HUES64 (cell line): ENCODE results near the gene ADAMTSL3. TPM values are rescaled to one million over a fixed set of nuclear protein-coding genes. Genes with fewer than 3 reads are reported as not detected.

Source experiments
- H3K27ac ChIP-seq: 2 replicates; pipeline ENCODE4 v1.7.0; 2013; ENCODE audit warnings: low read depth, low read length, inconsistent platforms
- H3K27me3 ChIP-seq: 2 replicates; pipeline ENCODE4 v1.6.1; 2013; ENCODE audit warnings: mild to moderate bottlenecking, low read length; ENCODE audit not compliant: insufficient read depth
- H3K36me3 ChIP-seq: 2 replicates; pipeline ENCODE4 v1.6.1; 2013; ENCODE audit warnings: mild to moderate bottlenecking, low read length; ENCODE audit not compliant: insufficient read depth
- H3K4me1 ChIP-seq: 2 replicates; pipeline ENCODE4 v1.6.1; 2013; ENCODE audit warnings: mild to moderate bottlenecking, low read length, moderate library complexity; ENCODE audit not compliant: insufficient read depth
- H3K4me3 ChIP-seq: 2 replicates; pipeline ENCODE4 v1.5.1; 2013; ENCODE audit warnings: mild to moderate bottlenecking, low read length, moderate library complexity
- H3K9ac ChIP-seq: 2 replicates; pipeline ENCODE4 v1.6.1; 2013; ENCODE audit warnings: mild to moderate bottlenecking, low read depth, low read length
- H3K9me3 ChIP-seq: 2 replicates; pipeline ENCODE4 v1.6.1; 2013; ENCODE audit warnings: low read depth, low read length; ENCODE audit not compliant: insufficient read depth
- WGBS: fragments of 150-250, 120-280 bp; methylation state at CpG from one replicate; pipeline ENCODE4 v1.1.7; 2013; ENCODE audit warnings: missing lambda C conversion rate; 5-methylcytosine and 5-hydroxymethylcytosine counted together
- polyA plus RNA-seq, 2 experiments: library from polyadenylated mRNA; stranded (reverse); fragments of 50-300 nt; gene quantifications; one replicate each; pipeline ENCODE4 v1.2.3, GENCODE V29; 2013

ADAMTSL3 gene, protein sequence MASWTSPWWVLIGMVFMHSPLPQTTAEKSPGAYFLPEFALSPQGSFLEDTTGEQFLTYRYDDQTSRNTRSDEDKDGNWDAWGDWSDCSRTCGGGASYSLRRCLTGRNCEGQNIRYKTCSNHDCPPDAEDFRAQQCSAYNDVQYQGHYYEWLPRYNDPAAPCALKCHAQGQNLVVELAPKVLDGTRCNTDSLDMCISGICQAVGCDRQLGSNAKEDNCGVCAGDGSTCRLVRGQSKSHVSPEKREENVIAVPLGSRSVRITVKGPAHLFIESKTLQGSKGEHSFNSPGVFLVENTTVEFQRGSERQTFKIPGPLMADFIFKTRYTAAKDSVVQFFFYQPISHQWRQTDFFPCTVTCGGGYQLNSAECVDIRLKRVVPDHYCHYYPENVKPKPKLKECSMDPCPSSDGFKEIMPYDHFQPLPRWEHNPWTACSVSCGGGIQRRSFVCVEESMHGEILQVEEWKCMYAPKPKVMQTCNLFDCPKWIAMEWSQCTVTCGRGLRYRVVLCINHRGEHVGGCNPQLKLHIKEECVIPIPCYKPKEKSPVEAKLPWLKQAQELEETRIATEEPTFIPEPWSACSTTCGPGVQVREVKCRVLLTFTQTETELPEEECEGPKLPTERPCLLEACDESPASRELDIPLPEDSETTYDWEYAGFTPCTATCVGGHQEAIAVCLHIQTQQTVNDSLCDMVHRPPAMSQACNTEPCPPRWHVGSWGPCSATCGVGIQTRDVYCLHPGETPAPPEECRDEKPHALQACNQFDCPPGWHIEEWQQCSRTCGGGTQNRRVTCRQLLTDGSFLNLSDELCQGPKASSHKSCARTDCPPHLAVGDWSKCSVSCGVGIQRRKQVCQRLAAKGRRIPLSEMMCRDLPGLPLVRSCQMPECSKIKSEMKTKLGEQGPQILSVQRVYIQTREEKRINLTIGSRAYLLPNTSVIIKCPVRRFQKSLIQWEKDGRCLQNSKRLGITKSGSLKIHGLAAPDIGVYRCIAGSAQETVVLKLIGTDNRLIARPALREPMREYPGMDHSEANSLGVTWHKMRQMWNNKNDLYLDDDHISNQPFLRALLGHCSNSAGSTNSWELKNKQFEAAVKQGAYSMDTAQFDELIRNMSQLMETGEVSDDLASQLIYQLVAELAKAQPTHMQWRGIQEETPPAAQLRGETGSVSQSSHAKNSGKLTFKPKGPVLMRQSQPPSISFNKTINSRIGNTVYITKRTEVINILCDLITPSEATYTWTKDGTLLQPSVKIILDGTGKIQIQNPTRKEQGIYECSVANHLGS (N-terminal part only)
- polyA plus RNA-seq (2013, experiment 1 of 2) = 0.10 TPM
- polyA plus RNA-seq (2013, experiment 2 of 2) = 0.25 TPM

DNA sequence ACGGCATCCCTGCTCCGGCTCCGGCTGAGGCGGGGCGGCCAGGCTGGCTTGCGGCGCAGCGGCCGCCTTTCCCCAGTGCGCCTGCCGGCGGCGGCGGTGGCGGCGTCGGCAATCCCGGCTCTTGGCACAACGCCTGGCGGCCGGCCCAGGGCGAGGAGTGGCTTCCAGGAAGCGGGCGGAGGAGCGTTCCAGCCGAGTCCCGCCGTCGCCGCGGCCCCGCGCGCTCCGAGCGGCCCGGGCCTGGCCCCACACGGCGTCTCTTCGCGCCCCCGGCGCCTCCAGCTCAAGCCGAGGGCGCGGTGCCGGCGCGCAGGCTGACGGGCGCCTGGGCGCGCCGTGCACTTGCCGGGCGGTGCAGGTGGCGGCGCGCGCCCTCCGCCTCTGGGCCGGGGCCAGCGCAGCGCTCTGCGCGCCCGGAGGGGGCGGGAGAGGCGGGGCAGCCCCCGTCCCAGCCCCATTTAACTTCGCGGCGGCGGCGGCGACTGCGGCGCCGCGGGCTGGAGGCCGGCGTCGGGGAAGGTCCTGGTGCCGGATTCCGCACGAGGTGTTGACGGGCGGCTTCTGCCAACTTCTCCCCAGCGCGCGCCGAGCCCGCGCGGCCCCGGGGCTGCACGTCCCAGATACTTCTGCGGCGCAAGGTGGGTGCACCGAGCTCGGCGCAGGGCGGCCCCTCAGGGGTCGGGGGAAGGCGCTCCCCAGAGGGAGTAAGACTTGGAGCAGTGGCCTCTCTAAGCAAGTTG is at the start of gene ADAMTSL3:
ADAMTSL3 (plus strand) TSS at position 485 of the 740 bp plus-strand sequence. CDS start 1,639 bp downstream, outside the sequence.
- no peaks in the 10 kb centered on the region for H3K36me3 ChIP-seq
- no peak within 1 kb of the TSS for H3K27ac ChIP-seq
- H3K4me3 ChIP-seq = peak within 1 kb of the TSS; percentile 58
- H3K9me3 ChIP-seq = no peaks in the 10 kb centered on the region
- WGBS = under 1% methylated on average over 105 of the region's 105 CpGs
- H3K27me3 ChIP-seq = peaks cover 51% of the 10 kb centered on the region
- H3K9ac ChIP-seq = peak within 1 kb of the TSS; percentile 61; the same call in 1 of the 2 replicates
- H3K4me1 ChIP-seq = no peaks in the 10 kb centered on the region

DNA sequence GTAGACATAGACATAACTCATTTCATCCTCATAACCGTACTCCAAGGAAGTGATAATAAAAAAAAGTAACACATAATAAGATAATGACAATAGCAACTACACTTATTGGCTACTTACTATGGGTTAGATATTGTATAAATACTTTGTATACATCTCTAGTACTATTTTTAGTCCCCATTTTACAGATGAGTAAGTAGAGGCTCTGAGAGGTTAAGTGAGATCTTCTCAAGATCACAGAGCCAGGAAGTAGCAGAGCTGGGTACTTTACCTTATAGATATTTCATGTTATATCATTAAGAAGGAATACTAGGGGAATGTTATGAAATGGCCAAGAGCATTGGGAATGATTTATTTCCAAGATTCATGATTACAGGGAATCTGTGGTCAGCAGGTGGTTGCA is 49.4 kb upstream of the ADAMTSL3 start:
- no peaks in the 10 kb centered on the region for H3K27me3 ChIP-seq
- no peaks in the 10 kb centered on the region for H3K4me1 ChIP-seq
- no CpG with 5 or more reads among the region's 1 CpG for WGBS
- H3K36me3 ChIP-seq = no peaks in the 10 kb centered on the region
- H3K27ac ChIP-seq = no peak overlapping the region
- no peak overlapping the region for H3K4me3 ChIP-seq
- no peaks in the 10 kb centered on the region for H3K9me3 ChIP-seq
- no peak overlapping the region for H3K9ac ChIP-seq

DNA sequence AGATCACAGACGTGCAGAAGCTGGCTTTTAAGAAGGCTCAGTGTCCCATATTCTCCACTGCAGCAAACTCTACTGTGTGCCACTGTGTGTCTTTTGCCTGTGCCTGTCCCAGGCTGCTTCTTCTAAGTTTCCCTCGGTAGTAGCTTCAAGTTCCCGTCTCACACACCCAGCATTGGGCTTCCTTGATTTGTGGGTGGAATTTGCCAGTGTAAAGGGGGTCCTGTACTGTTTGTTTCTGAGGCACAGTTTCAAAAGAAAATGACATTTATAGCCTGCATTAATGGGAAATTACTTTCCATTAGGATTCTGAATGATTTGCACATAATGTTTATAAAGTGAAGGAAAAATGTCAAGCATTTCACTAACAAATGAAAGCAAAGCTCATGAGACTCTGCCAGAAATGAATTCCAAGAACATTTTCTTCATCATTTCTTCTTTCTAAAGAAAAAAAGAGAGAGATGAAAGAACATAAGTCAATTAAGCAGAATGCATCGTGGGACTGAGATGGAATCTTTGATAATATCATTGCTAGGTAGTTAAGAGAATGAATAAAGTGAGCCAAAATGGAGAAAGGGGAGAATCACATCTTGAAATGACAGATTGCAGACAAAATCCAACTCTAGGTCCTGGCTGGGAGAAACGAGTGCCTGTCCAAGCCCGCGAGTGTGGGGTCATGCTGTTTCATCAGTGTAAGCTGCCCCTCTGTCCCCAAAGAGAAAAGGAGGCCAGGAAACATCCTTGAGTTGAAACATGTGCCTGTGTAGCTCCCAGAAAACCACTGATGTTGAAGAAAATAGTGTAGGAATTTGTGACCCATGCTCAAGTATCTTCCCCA is 48.6 kb upstream of the ADAMTSL3 start:
- WGBS = 93% methylated on average over 7 of the region's 7 CpGs
- Histone ChIP-seq H3K4me3 (no peak overlapping the region), H3K36me3 (no peaks in the 10 kb centered on the region), H3K9ac (no peak overlapping the region), H3K27me3 (no peaks in the 10 kb centered on the region), H3K27ac (no peak overlapping the region), H3K9me3 (no peaks in the 10 kb centered on the region), H3K4me1 (no peaks in the 10 kb centered on the region)

DNA sequence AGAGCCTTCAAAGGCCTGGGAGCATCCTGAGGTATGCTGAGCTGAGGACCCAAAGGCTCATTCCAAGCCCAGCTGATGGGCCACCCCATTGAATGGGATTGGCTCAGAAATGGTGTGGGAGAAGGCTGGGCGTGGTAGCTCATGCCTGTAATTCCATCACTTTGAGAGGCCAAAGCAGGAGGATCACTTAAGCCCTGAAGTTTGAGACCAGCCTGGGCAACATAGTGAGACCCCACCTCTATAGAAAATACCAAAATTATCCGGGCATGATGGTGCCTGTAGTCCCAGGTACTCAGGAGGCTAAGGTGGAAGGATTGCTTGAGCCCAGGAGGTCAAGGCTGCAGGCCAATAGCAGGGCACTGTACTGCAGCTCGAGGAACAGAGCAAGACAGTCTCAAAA is 43.8 kb upstream of the ADAMTSL3 start:
- Histone ChIP-seq H3K9me3 (no peaks in the 10 kb centered on the region), H3K36me3 (no peaks in the 10 kb centered on the region), H3K4me3 (no peak overlapping the region), H3K27ac (no peak overlapping the region), H3K4me1 (no peaks in the 10 kb centered on the region), H3K9ac (no peak overlapping the region), H3K27me3 (no peaks in the 10 kb centered on the region)
- 91% methylated on average over 3 of the region's 3 CpGs for WGBS

DNA sequence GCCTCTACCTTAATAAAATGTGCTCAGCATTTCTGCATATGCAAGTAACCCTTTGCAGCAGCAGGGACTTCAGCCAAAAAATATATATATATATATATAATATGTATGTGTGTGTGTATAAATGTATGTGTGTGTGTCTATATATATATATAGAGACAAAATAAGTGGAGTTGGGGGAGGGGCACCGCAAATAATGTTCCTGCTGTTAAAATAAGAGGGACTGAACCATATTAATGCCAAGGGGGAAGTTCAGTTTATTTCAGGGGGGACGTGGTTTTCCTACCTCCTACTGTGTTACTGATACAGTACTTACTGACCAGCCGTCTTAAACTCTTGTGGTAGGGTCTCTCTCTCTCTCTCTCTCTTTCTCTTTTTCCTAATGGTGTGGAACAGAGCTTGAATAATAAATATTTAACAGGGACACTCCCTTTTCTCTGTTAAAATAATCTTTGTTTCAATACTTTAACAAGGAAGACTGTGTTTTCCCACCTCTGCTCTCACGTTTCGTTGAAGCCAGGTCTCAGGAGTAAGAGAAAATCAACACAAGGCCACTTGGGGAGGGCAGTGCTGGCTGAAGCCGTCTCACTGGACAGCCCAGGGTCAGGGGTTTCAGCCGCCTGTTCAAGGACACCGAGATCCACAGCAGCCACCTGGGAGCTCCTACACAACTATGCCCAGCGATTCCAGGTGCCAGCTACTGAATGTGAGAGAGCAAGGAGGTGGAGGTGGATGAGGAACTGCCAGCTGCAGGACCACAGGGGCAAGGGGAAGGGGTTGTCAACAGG is 42.8 kb upstream of the ADAMTSL3 start:
- no peaks in the 10 kb centered on the region for H3K27me3 ChIP-seq
- H3K9ac ChIP-seq = no peak overlapping the region
- no peak overlapping the region for H3K4me3 ChIP-seq
- no peak overlapping the region for H3K27ac ChIP-seq
- no peaks in the 10 kb centered on the region for H3K36me3 ChIP-seq
- 90% methylated on average over 8 of the region's 9 CpGs for WGBS
- H3K4me1 ChIP-seq = no peaks in the 10 kb centered on the region
- no peaks in the 10 kb centered on the region for H3K9me3 ChIP-seq

DNA sequence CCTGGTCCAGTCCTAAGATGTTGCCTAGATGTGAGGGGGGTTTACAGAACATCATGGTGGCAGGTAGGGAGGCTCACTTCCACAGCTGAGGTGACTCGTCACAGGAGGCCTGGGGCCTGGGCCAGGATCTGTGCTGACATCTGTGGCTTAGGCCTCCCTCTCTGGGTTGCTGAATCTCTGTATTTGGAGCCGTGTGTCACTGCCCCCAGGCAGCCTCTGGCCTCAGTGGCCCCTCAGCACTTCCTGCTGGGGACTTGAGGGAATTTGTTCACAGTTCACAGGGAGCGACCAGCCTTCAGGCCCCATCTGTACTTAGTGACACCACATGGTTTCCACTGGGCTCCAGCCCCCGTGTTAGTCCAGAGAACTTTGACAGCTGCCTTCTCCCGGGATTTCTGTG is 41.7 kb upstream of the ADAMTSL3 start:
- Histone ChIP-seq H3K4me3 (no peak overlapping the region), H3K27ac (no peak overlapping the region), H3K36me3 (no peaks in the 10 kb centered on the region), H3K27me3 (no peaks in the 10 kb centered on the region), H3K9ac (no peak overlapping the region), H3K4me1 (no peaks in the 10 kb centered on the region), H3K9me3 (no peaks in the 10 kb centered on the region)
- 91% methylated on average over 5 of the region's 5 CpGs for WGBS

DNA sequence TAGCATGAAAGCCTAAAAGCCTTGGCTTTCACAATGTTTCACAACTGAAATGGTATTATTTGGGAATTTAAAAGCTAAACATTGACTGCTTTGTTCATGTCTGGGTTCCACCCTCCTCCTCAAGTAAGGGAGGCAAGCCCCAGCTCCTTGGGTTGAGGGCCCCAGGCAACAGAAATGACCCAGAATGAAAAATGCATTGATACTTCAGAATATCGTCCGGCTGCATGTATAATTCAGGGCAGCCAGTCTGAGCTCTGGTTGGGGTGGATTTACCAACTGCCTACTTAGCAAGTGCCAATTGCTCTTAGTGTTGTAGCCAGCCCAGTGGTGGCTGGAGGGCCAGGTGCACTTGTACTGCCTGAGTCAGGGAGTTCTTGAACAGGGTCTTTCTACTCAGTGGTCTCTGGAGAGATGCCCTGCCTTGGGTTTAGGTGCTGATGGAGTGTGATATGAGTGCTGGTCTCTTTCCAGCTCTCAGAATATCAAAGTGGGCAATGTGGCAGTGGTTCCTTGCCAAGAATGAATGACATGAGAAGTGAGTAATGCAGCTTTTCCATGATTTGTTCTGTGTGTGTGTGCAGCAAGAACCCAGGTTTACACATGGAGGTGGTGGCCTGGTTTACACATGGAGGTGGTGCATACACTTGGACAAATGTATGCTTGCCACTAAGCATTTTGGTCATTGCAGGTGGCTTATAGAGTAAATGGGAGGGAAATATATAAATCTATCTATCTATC is 40.9 kb upstream of the ADAMTSL3 start:
- Histone ChIP-seq H3K4me1 (no peaks in the 10 kb centered on the region), H3K36me3 (no peaks in the 10 kb centered on the region), H3K27me3 (no peaks in the 10 kb centered on the region), H3K4me3 (no peak overlapping the region), H3K9me3 (no peaks in the 10 kb centered on the region), H3K27ac (no peak overlapping the region), H3K9ac (no peak overlapping the region)
- 94% methylated on average over 2 of the region's 2 CpGs for WGBS

DNA sequence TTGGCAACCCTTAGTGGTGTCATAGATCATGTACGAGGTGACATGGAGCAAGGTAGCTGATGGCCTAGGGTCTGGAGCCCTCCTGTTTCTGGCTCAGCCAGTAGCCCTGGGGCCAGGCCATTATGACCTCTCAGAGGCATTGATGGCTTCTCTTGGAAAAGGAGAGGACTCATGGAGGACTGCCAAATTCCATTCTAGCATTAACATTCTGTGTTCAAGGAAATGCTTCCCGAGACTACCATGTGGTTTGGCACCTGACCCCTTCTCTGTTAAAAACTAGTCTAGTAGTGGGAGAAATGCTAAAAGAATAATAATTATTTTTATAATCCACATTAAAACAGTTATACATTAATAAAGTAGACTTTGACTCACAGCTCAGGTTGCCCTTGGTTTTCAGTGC is 40.2 kb upstream of the ADAMTSL3 start:
- H3K27me3 ChIP-seq = no peaks in the 10 kb centered on the region
- no peaks in the 10 kb centered on the region for H3K36me3 ChIP-seq
- H3K4me1 ChIP-seq = no peaks in the 10 kb centered on the region
- no peaks in the 10 kb centered on the region for H3K9me3 ChIP-seq
- WGBS = 100% methylated on average over 2 of the region's 2 CpGs
- H3K9ac ChIP-seq = no peak overlapping the region
- no peak overlapping the region for H3K4me3 ChIP-seq
- no peak overlapping the region for H3K27ac ChIP-seq

DNA sequence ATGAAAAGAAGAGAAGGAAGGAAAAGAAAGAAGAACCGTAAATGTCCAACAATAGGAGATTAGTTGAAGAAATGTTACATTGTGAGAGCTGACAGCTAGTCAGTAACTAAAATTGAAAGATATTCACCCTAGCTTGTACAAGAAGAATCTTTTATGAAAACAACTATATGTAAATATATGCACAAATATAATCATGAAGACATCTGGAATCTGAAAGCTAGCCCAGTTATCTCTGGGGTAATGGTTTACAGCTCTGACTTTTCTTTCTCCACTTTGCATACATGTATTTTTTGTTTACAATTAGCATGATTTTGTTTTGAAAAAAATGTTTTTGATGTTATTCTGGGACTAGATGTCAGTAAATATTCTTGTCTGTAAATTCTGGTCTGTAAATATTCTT is 37.1 kb upstream of the ADAMTSL3 start:
- Histone ChIP-seq H3K9ac (no peak overlapping the region), H3K36me3 (no peaks in the 10 kb centered on the region), H3K9me3 (no peaks in the 10 kb centered on the region), H3K4me3 (no peak overlapping the region), H3K4me1 (no peaks in the 10 kb centered on the region), H3K27ac (no peak overlapping the region), H3K27me3 (no peaks in the 10 kb centered on the region)
- 100% methylated on average over 1 of the region's 1 CpG for WGBS
